ENCODE measurements around the gene TBX5. TPM values are rescaled to one million over a fixed set of nuclear protein-coding genes. Genes with fewer than 3 reads are reported as not detected.

Gene TBX5
- total and polyA plus RNA-seq, 2 of the 4 experiments (the other 2 are of a cell fraction): 13.3 to 14.7 TPM

DNA sequence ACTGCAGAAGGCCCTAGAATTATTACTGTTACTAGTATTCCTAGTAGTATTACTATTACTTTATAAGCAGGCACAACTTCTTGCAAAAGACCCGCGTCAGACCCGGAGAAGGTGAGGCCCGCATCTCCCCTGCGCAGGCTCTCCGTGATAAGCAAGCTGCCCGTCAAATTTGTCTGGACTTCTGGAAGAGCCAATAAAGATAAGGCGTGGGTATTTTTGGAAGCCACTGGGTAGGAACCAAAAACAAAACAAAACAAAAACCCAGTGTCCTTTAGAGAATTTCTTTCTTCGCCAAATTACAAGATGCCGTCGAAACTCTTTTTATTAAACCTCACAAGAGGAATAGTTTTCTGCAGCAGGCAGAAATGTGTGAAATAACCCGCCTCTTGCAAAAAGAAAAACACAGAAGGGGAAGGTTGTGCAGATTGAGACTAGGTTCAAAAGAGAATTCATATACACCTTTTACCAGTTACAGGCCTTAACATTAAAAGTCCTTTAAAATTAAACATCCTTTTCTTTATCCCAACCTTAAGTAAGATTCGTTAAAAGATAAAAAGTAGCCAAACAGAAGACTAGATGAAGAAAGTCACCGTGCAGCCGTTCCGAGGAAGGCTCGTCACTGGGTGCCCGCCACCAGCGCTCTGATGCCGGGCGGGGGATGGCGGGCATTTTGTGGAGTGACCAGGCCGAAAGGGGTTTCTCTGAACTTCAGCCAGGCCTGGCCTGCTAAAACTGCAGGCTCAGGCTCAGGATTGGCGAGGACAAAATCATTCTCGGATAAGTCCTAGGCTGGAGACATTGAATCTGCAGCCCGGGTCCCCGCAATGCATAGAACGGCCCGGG lies 1.6 kb downstream of the TBX5 start (continued):
- TF ChIP-seq MAZ (IDR thresholded peaks at IDR 0.05; ENCODE audit: borderline replicate concordance, low read depth, low read length): no peak
- no peak for TF ChIP-seq CEBPB (IDR thresholded peaks at IDR 0.05; ENCODE audit: low read depth, low read length)
- TF ChIP-seq RFX5 (IDR thresholded peaks at IDR 0.05; ENCODE audit: low read depth, low read length): no peak

DNA sequence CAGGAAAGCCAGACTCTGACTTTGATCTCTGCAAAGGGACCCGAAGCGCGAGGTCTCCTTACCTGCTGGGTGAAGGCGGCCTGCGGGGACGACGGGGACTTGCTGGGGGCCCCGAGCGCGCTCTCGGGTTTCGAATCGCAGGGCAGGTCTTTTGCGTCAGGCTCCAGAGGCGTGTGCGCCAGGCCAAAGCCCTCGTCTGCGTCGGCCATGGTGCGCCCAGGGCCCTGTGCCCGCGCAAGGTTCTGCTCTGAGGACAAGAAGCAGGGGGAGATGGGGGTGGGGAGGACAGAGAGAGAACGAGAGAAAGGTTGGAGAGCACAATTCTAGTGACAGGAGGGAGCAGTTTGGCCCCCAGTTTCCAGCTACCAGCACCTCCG lies 2.3 kb downstream of the TBX5 start:
- Histone ChIP-seq H2BK15ac (ENCODE audit: low read depth, low read length) (no peak overlapping the region), H2AK5ac (ENCODE audit: low read depth, low read length) (0 out of 2 replicates have a peak overlapping the region, but pooled peaks have one; percentile 11), H3K4ac (ENCODE audit: low read depth, low read length) (peak overlapping the region; percentile 87), H3K23ac (ENCODE audit: low read depth, low read length) (peak overlapping the region; percentile 91), H4K91ac (ENCODE audit: insufficient read depth, low read depth, low read length) (peak overlapping the region; percentile 77), H2BK120ac (ENCODE audit: low read depth, low read length) (peak overlapping the region; percentile 67), H3K4me3 (ENCODE audit: insufficient read depth, low read depth, low read length) (peak overlapping the region; percentile 97), H3K27ac (ENCODE audit: insufficient read depth, low read length) (peak overlapping the region; percentile 100), H2AFZ (replicated peaks; ENCODE audit: low read length, poor library complexity) (peak overlapping the region; percentile 76), H2BK20ac (ENCODE audit: low read depth, low read length) (no peak overlapping the region; the same call in 1 of the 2 replicates), H3K27me3 (ENCODE audit: control insufficient read depth, insufficient read depth, low read length) (no peaks in the 10 kb centered on the region), H3K4me1 (ENCODE audit: control insufficient read depth, insufficient read depth, low read length) (peaks cover 16% of the 10 kb centered on the region), H3K79me1 (ENCODE audit: low read depth in 1 of 2, low read length in 2 of 2) (peaks cover 0 to 12% of the 10 kb centered on the region in 2 experiments; a peak in 2 of 4 replicates), H3K9ac (ENCODE audit: low read depth, low read length) (peak overlapping the region; percentile 99), H3K18ac (ENCODE audit: low read depth, low read length) (peak overlapping the region; percentile 76), H3K4me2 (ENCODE audit: low read depth, low read length) (peak overlapping the region; percentile 83), H3K9me1 (ENCODE audit: insufficient read depth, low read length) (no peaks in the 10 kb centered on the region), H4K20me1 (ENCODE audit: insufficient read depth, low read length) (peaks cover 3% of the 10 kb centered on the region; the same call in 1 of the 2 replicates), H4K8ac (ENCODE audit: low read depth in 2 of 2, low read length in 2 of 2) (peak overlapping the region; percentile 38 to 49; a peak in 3 of 4 replicates), H3K36me3 (ENCODE audit: control insufficient read depth, insufficient read depth, low read length) (peaks cover 26% of the 10 kb centered on the region; the same call in 1 of the 2 replicates), H2AK9ac (replicated peaks; ENCODE audit: low read depth, low read length, poor library complexity) (peak overlapping the region; percentile 85), H4K5ac (ENCODE audit: low read depth, low read length) (peak overlapping the region; percentile 37), H3K14ac (replicated peaks; ENCODE audit: low read depth, low read length) (peak overlapping the region; percentile 87), H3K9me3 (ENCODE audit: control insufficient read depth, insufficient read depth, low read length) (no peaks in the 10 kb centered on the region), H3K56ac (ENCODE audit: extremely low read depth, insufficient read depth, low read length) (peak overlapping the region; percentile 92), H2BK5ac (ENCODE audit: low read depth, low read length, poor library complexity, severe bottlenecking) (peak overlapping the region; percentile 95)
- ATAC-seq (ENCODE audit: low read depth) (no peak), DNase-seq (peak; percentile 69)
- in situ Hi-C loops (cut with MboI; ENCODE audit: low sequenced_read_pairs): loop anchor here (5.0 to 25.0 kb wide), 4 partner anchors 74 to 1216 kb away; partner anchors contain the start of genes DDX54 and RITA1
- ChIA-PET POLR2A (ENCODE audit: unreplicated experiment) (no interaction called here), CTCF (interaction anchor here (1.2 kb wide), 1 partner anchor 72 kb away, joined by 3 read pairs; no protein-coding TSS in a partner anchor)
- no TSS peak for BruUV-seq (replicated peaks)
- WGBS, 2 experiments (ENCODE audit: extremely low coverage in 2 of 2, insufficient read length in 1 of 2): 1% methylated on average over 15 of the region's 24 CpGs; no CpG with 5 or more reads in 1 of the 2 experiments
- TF ChIP-seq, protein P1, sequence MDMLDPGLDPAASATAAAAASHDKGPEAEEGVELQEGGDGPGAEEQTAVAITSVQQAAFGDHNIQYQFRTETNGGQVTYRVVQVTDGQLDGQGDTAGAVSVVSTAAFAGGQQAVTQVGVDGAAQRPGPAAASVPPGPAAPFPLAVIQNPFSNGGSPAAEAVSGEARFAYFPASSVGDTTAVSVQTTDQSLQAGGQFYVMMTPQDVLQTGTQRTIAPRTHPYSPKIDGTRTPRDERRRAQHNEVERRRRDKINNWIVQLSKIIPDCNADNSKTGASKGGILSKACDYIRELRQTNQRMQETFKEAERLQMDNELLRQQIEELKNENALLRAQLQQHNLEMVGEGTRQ (IDR thresholded peaks at IDR 0.05; ENCODE audit: low read depth, low read length): no peak
- no peak for TF ChIP-seq MXI1 (IDR thresholded peaks at IDR 0.05; ENCODE audit: borderline replicate concordance, low read depth, low read length)
- no peak for TF ChIP-seq SMC3 (IDR thresholded peaks at IDR 0.05; ENCODE audit: low read depth, low read length)
- no peak for TF ChIP-seq RAD21 (IDR thresholded peaks at IDR 0.05; ENCODE audit: low read length)
- intact Hi-C loops (cut with micrococcal nuclease): loop anchor here (5.0 kb wide), 3 partner anchors 236 to 421 kb away; no protein-coding TSS in a partner anchor
- dilution Hi-C loops (cut with HindIII; ENCODE audit: low sequenced_read_pairs, unreplicated experiment): no loop called here
